Astrocyte (in vitro differentiated cells and primary cell): ENCODE data around the gene SARDH. TPM values are rescaled to one million over a fixed set of nuclear protein-coding genes. Genes with fewer than 3 reads are reported as not detected.

ENCODE experiments used
- DNase-seq: peaks from one replicate; pipeline ENCODE4 v3.0.0-alpha.2; 2010; ENCODE audit warnings: low read depth
- FAIRE-seq: peaks from 2 replicates; lab custom pipeline; 2011; peaks lifted over from hg19 to GRCh38; lab: Jason Lieb, UNC
- H2AFZ ChIP-seq: 2 replicates; pipeline ENCODE4 v1.6.0; 2012; ENCODE audit warnings: low read depth, low read length, inconsistent platforms
- H3K27ac ChIP-seq: 2 replicates; pipeline ENCODE4 v1.5.1; 2011; ENCODE audit warnings: low read depth, low read length, inconsistent platforms
- H3K27me3 ChIP-seq: 2 replicates; pipeline ENCODE4 v1.6.0; 2011; ENCODE audit warnings: low read length, inconsistent platforms; ENCODE audit not compliant: insufficient read depth
- H3K36me3 ChIP-seq: 2 replicates; pipeline ENCODE4 v1.5.1; 2011; ENCODE audit warnings: low read length, inconsistent platforms; ENCODE audit not compliant: insufficient read depth
- H3K4me1 ChIP-seq: 2 replicates; pipeline ENCODE4 v1.5.1; 2011; ENCODE audit warnings: low read length, inconsistent platforms; ENCODE audit not compliant: insufficient read depth
- H3K4me2 ChIP-seq: 2 replicates; pipeline ENCODE4 v1.6.0; 2012; ENCODE audit warnings: low read length, inconsistent platforms
- H3K4me3 ChIP-seq: 2 replicates; pipeline ENCODE4 v1.5.1; 2011; ENCODE audit warnings: low read depth, mild to moderate bottlenecking, low read length, inconsistent platforms; ENCODE audit not compliant: insufficient read depth
- H3K79me2 ChIP-seq: 2 replicates; pipeline ENCODE4 v1.6.0; 2012; ENCODE audit warnings: mild to moderate bottlenecking, low read length, inconsistent platforms; ENCODE audit not compliant: insufficient read depth
- H3K9ac ChIP-seq: 2 replicates; pipeline ENCODE4 v1.6.0; 2012; ENCODE audit warnings: mild to moderate bottlenecking, low read length, inconsistent platforms
- H3K9me3 ChIP-seq: 2 replicates; pipeline ENCODE4 v1.5.1; 2012; ENCODE audit warnings: low read depth, mild to moderate bottlenecking, low read length, inconsistent platforms; ENCODE audit not compliant: insufficient read depth
- H4K20me1 ChIP-seq: 2 replicates; pipeline ENCODE4 v1.6.0; 2012; ENCODE audit warnings: low read length, inconsistent platforms; ENCODE audit not compliant: insufficient read depth
- H3K27ac Mint-ChIP-seq: one replicate; pipeline ENCODE4 v1.8.0; 2021; ENCODE audit warnings: mild to moderate bottlenecking, mixed read lengths; ENCODE audit not compliant: unreplicated experiment
- H3K27me3 Mint-ChIP-seq: one replicate; pipeline ENCODE4 v1.8.0; 2021; ENCODE audit warnings: low read depth, mixed read lengths; ENCODE audit not compliant: unreplicated experiment
- H3K36me3 Mint-ChIP-seq: one replicate; pipeline ENCODE4 v1.8.0; 2021; ENCODE audit warnings: low read depth, mixed read lengths; ENCODE audit not compliant: unreplicated experiment
- H3K4me1 Mint-ChIP-seq: one replicate; pipeline ENCODE4 v1.8.0; 2021; ENCODE audit warnings: low read depth, mixed read lengths; ENCODE audit not compliant: unreplicated experiment
- H3K4me3 Mint-ChIP-seq: one replicate; pipeline ENCODE4 v1.8.0; 2021; ENCODE audit warnings: mild to moderate bottlenecking, moderate library complexity, mixed read lengths; ENCODE audit not compliant: unreplicated experiment
- H3K9me3 Mint-ChIP-seq: one replicate; pipeline ENCODE4 v1.8.0; 2021; ENCODE audit warnings: mild to moderate bottlenecking, mixed read lengths; ENCODE audit not compliant: unreplicated experiment
- EZH2 ChIP-seq: IDR thresholded peaks from 2 replicates; pipeline ENCODE4 v1.6.1; 2012; ENCODE audit warnings: mild to moderate bottlenecking, low read length, inconsistent platforms; ENCODE audit not compliant: insufficient read depth
- total RNA-seq: library from RNA; stranded (reverse); gene quantifications from 2 replicates; pipeline ENCODE4 v1.2.1, GENCODE V29; 2021
- TF ChIP-seq, protein P1 (sequence below): IDR thresholded peaks from 2 replicates; pipeline ENCODE4 v1.5.1; 2011; ENCODE audit warnings: low read depth, mild to moderate bottlenecking, inconsistent platforms, low read length, moderate library complexity; ENCODE audit not compliant: insufficient read depth

The SARDH gene
- total RNA-seq, 1 donor from 2014 or later: 2.8 TPM

DNA sequence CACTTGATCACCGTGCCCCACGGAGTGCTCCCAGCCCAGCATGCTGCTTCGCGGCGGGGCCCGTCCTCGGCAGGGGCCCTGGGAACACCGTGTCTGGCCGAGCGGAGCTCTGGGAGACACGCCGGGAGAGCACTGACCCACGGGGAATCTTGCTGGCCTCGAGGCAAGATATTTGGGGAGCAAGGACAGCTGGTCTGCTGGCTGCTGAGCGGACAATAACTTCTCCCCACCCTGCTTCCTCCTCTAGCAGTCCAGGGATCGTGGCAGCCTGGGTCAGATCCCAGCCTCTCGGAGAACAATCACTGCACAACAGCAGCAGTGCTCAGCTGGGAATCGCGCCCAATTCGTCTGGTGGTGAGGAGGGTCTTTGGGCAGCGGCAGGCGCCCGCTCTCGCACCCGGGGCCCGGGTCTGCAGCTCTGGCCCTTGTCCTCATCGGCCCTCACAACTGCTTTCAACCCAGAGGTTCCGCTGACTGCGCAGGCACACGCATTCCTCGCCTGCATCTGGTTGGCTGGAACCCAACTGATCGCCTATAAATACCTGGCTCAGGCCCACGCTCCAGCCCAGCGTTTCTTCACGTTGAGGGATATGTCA lies 58.6 kb downstream of the SARDH start:
- H3K36me3 ChIP-seq: no peaks in the 10 kb centered on the region
- Mint-ChIP-seq H3K4me1 (peaks cover 2% of the 10 kb centered on the region), H3K4me3 (no peak overlapping the region), H3K27ac (no peak overlapping the region), H3K9me3 (peaks cover 2% of the 10 kb centered on the region), H3K36me3 (no peaks in the 10 kb centered on the region), H3K27me3 (peaks cover 27% of the 10 kb centered on the region)
- H3K9me3 ChIP-seq: no peaks in the 10 kb centered on the region
- peaks cover 13% of the 10 kb centered on the region for H3K4me1 ChIP-seq
- H4K20me1 ChIP-seq: no peaks in the 10 kb centered on the region
- no peak overlapping the region for H3K27ac ChIP-seq
- H3K4me2 ChIP-seq: no peak overlapping the region
- H3K27me3 ChIP-seq: peaks cover 3% of the 10 kb centered on the region
- H2AFZ ChIP-seq: no peak overlapping the region
- H3K4me3 ChIP-seq: no peak overlapping the region
- H3K79me2 ChIP-seq: no peaks in the 10 kb centered on the region
- TF ChIP-seq EZH2: no peak
- TF ChIP-seq, protein P1, sequence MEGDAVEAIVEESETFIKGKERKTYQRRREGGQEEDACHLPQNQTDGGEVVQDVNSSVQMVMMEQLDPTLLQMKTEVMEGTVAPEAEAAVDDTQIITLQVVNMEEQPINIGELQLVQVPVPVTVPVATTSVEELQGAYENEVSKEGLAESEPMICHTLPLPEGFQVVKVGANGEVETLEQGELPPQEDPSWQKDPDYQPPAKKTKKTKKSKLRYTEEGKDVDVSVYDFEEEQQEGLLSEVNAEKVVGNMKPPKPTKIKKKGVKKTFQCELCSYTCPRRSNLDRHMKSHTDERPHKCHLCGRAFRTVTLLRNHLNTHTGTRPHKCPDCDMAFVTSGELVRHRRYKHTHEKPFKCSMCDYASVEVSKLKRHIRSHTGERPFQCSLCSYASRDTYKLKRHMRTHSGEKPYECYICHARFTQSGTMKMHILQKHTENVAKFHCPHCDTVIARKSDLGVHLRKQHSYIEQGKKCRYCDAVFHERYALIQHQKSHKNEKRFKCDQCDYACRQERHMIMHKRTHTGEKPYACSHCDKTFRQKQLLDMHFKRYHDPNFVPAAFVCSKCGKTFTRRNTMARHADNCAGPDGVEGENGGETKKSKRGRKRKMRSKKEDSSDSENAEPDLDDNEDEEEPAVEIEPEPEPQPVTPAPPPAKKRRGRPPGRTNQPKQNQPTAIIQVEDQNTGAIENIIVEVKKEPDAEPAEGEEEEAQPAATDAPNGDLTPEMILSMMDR: no peak
- no peak for FAIRE-seq
- H3K9ac ChIP-seq: no peak overlapping the region
- no peak for DNase-seq

DNA sequence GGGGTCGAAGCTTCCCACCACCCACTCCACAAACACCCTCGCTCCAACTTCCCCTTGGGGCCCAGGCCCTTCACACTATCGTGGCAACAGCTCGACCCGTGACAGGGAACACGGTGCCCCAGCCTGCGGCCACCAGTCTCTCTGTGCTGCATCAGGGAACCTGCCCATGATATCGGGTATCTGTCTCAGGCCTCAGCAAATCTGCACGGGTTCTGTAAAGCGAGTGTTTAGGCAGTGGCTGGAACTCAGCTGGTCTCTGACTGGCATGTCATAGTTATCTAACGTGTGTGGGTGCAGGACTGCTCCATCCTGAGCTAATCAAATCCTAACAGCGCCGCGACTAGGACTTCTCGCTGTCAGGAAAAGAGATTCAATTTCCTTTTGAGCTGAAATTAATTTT lies 59.1 kb downstream of the SARDH start:
- H3K4me3 Mint-ChIP-seq: no peak overlapping the region

More for the DNA sequence above, 59.1 kb downstream of the SARDH start:
- Histone ChIP-seq H3K27ac (no peak overlapping the region), H4K20me1 (no peaks in the 10 kb centered on the region), H3K9me3 (no peaks in the 10 kb centered on the region), H3K4me3 (no peak overlapping the region), H3K27me3 (peaks cover 3% of the 10 kb centered on the region), H3K9ac (no peak overlapping the region), H3K79me2 (no peaks in the 10 kb centered on the region), H3K36me3 (no peaks in the 10 kb centered on the region), H3K4me1 (peaks cover 9% of the 10 kb centered on the region), H3K4me2 (no peak overlapping the region), H2AFZ (no peak overlapping the region)
- Mint-ChIP-seq H3K9me3 (peaks cover 2% of the 10 kb centered on the region), H3K27ac (no peak overlapping the region), H3K27me3 (peaks cover 31% of the 10 kb centered on the region), H3K36me3 (no peaks in the 10 kb centered on the region), H3K4me1 (peaks cover 2% of the 10 kb centered on the region)
- TF ChIP-seq, protein P1: no peak
- TF ChIP-seq EZH2: no peak
- FAIRE-seq (no peak), DNase-seq (no peak)
